ENCODE results near the gene MMP15. TPM values are rescaled to one million over a fixed set of nuclear protein-coding genes. Genes with fewer than 3 reads are reported as not detected.

The MMP15 gene
- total RNA-seq, 1 donor from 2014 or later = 97.8 TPM

GRCh38 chr16:57981636-57982035, 43.9 kb upstream of the MMP15 start:
- TF ChIP-seq, protein P1, sequence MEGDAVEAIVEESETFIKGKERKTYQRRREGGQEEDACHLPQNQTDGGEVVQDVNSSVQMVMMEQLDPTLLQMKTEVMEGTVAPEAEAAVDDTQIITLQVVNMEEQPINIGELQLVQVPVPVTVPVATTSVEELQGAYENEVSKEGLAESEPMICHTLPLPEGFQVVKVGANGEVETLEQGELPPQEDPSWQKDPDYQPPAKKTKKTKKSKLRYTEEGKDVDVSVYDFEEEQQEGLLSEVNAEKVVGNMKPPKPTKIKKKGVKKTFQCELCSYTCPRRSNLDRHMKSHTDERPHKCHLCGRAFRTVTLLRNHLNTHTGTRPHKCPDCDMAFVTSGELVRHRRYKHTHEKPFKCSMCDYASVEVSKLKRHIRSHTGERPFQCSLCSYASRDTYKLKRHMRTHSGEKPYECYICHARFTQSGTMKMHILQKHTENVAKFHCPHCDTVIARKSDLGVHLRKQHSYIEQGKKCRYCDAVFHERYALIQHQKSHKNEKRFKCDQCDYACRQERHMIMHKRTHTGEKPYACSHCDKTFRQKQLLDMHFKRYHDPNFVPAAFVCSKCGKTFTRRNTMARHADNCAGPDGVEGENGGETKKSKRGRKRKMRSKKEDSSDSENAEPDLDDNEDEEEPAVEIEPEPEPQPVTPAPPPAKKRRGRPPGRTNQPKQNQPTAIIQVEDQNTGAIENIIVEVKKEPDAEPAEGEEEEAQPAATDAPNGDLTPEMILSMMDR (IDR thresholded peaks at IDR 0.05; ENCODE audit: unreplicated experiment) = no peak
- no peak overlapping the region for H3K4me3 Mint-ChIP-seq (ENCODE audit: unreplicated experiment)
- no peaks in the 10 kb centered on the region for H3K36me3 Mint-ChIP-seq (ENCODE audit: low read depth, unreplicated experiment)
- no peak overlapping the region for H3K27ac Mint-ChIP-seq (ENCODE audit: unreplicated experiment)
- DNase-seq (ENCODE audit: low spot score) = no peak
- H3K9me3 Mint-ChIP-seq (ENCODE audit: unreplicated experiment) = no peaks in the 10 kb centered on the region
- H3K27me3 Mint-ChIP-seq (ENCODE audit: unreplicated experiment) = peaks cover 10% of the 10 kb centered on the region
- peaks cover 2% of the 10 kb centered on the region for H3K4me1 Mint-ChIP-seq (ENCODE audit: unreplicated experiment)

DNA sequence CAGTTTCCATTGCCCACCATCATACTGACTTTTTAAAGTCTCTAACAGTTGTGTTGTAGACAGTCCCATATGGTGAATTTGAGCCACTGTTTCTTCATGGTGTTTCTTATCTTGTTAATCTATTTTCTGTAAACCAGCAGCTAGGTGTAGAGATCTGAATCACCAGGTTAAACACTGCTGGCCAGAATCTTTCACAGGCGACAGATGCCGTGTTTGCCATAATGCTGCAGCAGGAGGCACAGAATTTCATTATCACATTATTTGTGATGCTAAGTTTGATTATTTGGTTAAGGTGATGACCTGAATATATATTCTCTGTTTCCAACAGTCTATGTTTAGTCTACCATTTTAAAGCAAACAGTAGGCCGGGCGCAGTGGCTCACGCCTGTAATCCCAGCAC, 43.2 kb upstream of the MMP15 start:
- TF ChIP-seq, protein P1 (IDR thresholded peaks at IDR 0.05; ENCODE audit: unreplicated experiment) = no peak
- H3K9me3 Mint-ChIP-seq (ENCODE audit: unreplicated experiment) = no peaks in the 10 kb centered on the region
- no peaks in the 10 kb centered on the region for H3K36me3 Mint-ChIP-seq (ENCODE audit: low read depth, unreplicated experiment)
- H3K4me1 Mint-ChIP-seq (ENCODE audit: unreplicated experiment) = peaks cover 2% of the 10 kb centered on the region
- no peak overlapping the region for H3K27ac Mint-ChIP-seq (ENCODE audit: unreplicated experiment)
- H3K27me3 Mint-ChIP-seq (ENCODE audit: unreplicated experiment) = peaks cover 10% of the 10 kb centered on the region
- no peak for DNase-seq (ENCODE audit: low spot score)
- H3K4me3 Mint-ChIP-seq (ENCODE audit: unreplicated experiment) = no peak overlapping the region

- Mint-ChIP-seq H3K27ac (ENCODE audit: unreplicated experiment) (no peak overlapping the region), H3K9me3 (ENCODE audit: unreplicated experiment) (no peaks in the 10 kb centered on the region), H3K27me3 (ENCODE audit: unreplicated experiment) (peaks cover 12% of the 10 kb centered on the region), H3K36me3 (ENCODE audit: low read depth, unreplicated experiment) (no peaks in the 10 kb centered on the region), H3K4me3 (ENCODE audit: unreplicated experiment) (peak overlapping the region; percentile 88), H3K4me1 (ENCODE audit: unreplicated experiment) (peaks cover 2% of the 10 kb centered on the region)
- TF ChIP-seq, protein P1 (IDR thresholded peaks at IDR 0.05; ENCODE audit: unreplicated experiment) = no peak
- peak; percentile 86 for DNase-seq (ENCODE audit: low spot score)
These were observed 40.9 kb upstream of the MMP15 start for GRCh38 chr16:57984443-57985203.

DNA sequence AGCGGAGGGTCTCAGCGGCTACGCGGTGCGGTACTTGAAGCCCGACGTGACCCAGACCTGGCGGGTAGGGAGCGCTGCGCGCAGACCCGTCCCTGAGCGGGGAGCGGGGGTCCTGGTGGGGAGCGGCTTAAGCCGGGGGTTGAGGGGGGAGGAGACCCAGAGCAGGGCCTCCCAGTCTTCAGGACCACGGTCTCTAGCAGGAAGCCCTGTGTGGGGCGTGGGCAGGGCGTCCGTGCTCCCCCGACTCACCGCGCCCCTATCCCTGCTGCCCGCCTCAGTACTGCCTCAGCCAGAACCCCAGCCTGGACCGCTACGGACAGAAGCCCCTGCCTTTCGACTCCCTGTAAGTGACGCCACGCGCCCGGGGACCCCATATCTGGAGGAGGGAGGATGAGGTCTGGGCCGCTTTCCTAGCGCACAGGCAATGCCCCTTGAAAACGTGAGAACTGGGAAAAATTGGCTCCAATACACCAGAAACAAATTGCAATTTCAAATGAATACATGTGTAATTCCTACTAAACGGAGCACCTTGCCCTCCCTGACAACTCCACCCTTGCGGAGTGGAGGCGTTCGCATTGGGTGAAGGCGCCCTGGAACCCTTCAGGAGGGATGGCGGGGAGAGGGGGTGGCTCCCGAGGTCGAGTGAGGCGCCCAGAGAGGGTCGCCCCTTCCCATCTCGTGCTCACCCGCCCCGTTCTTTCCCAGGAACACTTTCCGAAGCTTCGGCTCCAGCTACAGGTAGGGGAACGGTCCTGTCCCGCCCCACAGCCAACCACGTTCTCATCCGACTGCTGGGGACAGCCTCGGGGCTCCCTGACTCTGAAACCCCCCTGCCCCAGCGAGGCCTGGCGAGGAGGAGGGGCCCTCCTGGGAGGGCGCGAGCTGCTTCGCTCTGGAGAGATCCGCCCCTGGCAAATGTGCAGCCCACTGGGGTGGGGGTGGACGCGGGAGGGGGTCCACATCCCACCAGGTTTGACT, 40.1 kb upstream of the MMP15 start:
- H3K27ac Mint-ChIP-seq (ENCODE audit: unreplicated experiment) = no peak overlapping the region
- H3K9me3 Mint-ChIP-seq (ENCODE audit: unreplicated experiment) = no peaks in the 10 kb centered on the region
- no peaks in the 10 kb centered on the region for H3K36me3 Mint-ChIP-seq (ENCODE audit: low read depth, unreplicated experiment)
- no peak for DNase-seq (ENCODE audit: low spot score)
- H3K27me3 Mint-ChIP-seq (ENCODE audit: unreplicated experiment) = peaks cover 12% of the 10 kb centered on the region
- TF ChIP-seq, protein P1 (IDR thresholded peaks at IDR 0.05; ENCODE audit: unreplicated experiment) = no peak
- H3K4me3 Mint-ChIP-seq (ENCODE audit: unreplicated experiment) = peak overlapping the region; percentile 88
- peaks cover 2% of the 10 kb centered on the region for H3K4me1 Mint-ChIP-seq (ENCODE audit: unreplicated experiment)

Data from endothelial cell (in vitro differentiated cells).